AG10803 (cell line): Measurements from ENCODE around the gene IP6K3.

Experiments used
- DNase-seq: peaks from one replicate; pipeline ENCODE4 v3.0.0; 2010; ENCODE audit warnings: low read depth
- H3K4me3 ChIP-seq: 2 replicates; pipeline ENCODE4 v1.5.1; 2011; ENCODE audit warnings: mild to moderate bottlenecking, low read length, control low read depth
- TF ChIP-seq, protein P1 (sequence below): conservative IDR thresholded peaks from 2 replicates; pipeline ENCODE4 v1.5.1; 2011; ENCODE audit warnings: mild to moderate bottlenecking, low read length, control low read depth, inconsistent platforms

The IP6K3 gene

DNA sequence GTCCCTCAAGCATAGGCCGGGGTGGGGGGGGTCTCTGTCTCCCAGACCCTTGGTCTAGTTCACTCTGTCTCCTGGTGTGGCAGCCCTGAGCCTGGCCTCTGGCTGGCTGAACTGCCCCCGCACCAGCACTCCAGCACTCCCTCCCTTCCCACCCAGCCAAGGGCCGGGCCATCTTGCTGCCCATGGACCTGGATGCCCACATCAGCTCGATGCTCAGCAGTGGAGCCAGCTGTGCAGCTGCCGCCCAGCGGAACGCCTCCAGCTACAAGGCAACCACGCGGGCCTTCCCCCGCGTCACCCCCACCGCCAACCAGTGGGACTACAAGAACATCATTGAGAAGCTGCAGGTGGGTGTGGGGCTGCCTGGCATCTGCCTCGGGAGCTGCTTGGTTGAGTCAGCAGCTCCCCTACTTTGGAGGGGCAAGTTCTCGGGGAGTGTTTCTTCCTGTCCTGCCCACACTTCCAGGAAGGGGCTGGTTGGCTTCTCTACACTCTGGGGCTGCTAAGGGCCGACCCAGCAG is 63.6 kb downstream of the IP6K3 start:
- no peak for DNase-seq
- TF ChIP-seq, protein P1, sequence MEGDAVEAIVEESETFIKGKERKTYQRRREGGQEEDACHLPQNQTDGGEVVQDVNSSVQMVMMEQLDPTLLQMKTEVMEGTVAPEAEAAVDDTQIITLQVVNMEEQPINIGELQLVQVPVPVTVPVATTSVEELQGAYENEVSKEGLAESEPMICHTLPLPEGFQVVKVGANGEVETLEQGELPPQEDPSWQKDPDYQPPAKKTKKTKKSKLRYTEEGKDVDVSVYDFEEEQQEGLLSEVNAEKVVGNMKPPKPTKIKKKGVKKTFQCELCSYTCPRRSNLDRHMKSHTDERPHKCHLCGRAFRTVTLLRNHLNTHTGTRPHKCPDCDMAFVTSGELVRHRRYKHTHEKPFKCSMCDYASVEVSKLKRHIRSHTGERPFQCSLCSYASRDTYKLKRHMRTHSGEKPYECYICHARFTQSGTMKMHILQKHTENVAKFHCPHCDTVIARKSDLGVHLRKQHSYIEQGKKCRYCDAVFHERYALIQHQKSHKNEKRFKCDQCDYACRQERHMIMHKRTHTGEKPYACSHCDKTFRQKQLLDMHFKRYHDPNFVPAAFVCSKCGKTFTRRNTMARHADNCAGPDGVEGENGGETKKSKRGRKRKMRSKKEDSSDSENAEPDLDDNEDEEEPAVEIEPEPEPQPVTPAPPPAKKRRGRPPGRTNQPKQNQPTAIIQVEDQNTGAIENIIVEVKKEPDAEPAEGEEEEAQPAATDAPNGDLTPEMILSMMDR = no peak
- no peak overlapping the region for H3K4me3 ChIP-seq

DNA sequence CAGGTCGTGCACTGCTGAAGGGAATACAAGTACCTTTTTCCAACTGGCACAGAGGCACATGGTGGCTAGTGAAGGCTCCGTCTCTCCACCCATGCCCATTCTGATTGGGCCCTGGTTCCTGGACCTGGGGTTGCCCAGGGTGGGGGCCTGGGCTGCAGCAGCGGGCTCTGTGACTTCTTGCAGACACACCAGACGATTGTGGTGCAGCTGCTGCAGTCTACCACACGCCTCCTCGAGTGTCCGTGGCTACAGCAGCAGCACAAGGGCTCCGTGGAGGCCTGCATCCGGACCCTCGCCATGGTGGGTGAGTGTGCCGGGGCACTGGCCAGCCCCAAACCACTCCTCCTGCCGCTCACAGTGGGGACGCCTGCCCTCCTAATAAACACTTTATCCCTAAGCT is 64.4 kb downstream of the IP6K3 start:
- TF ChIP-seq, protein P1 = no peak
- no peak for DNase-seq

DNA sequence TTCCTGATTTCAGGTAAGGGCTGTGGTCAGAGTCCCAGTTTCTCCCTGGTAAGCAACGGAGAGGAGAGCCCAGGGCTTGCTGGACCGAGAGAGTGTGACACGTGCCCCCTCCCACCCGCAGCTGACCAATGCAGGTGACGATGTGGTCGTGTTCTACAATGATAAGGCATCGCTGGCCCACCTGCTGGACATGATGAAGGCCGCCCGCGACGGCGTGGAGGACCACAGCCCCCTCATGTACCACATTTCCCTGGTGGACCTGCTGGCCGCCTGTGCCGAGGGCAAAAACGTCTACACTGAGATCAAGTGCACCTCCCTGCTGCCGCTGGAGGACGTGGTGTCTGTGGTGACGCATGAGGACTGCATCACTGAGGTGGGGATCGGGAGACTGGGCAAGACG is 66.9 kb downstream of the IP6K3 start:
- H3K4me3 ChIP-seq = no peak overlapping the region
- no peak for DNase-seq

More for the DNA sequence above, 64.4 kb downstream of the IP6K3 start:
- no peak overlapping the region for H3K4me3 ChIP-seq

DNA sequence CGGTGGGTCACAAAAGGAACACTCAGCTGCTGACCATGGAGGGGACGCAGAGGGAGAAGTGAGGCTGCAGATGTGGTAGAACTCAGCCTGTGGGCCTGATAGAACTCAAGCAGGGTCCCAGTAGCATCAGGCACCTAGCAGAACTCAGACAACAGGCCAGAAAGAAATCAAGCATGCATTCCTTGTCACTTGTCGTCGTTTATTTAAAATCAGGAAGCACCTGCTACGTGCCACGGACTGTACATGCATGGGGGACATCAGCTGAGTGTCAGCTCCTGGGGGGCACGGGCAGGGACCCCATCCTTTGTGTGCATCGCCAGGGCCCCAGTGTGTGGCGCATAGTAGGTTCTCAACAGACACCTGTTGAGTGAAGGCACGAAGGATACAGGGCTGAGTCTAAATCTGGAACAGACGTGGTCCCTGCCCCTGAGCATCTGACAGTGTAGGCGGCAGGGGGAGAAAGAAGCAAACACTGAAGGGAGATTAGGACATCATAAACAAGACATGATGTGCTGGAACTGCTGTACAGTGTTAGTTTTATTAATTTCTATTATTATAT is 67.7 kb downstream of the IP6K3 start:
- no peak for DNase-seq
- H3K4me3 ChIP-seq = no peak overlapping the region
- TF ChIP-seq, protein P1 = no peak

More for the DNA sequence above, 66.9 kb downstream of the IP6K3 start:
- TF ChIP-seq, protein P1 = no peak

DNA sequence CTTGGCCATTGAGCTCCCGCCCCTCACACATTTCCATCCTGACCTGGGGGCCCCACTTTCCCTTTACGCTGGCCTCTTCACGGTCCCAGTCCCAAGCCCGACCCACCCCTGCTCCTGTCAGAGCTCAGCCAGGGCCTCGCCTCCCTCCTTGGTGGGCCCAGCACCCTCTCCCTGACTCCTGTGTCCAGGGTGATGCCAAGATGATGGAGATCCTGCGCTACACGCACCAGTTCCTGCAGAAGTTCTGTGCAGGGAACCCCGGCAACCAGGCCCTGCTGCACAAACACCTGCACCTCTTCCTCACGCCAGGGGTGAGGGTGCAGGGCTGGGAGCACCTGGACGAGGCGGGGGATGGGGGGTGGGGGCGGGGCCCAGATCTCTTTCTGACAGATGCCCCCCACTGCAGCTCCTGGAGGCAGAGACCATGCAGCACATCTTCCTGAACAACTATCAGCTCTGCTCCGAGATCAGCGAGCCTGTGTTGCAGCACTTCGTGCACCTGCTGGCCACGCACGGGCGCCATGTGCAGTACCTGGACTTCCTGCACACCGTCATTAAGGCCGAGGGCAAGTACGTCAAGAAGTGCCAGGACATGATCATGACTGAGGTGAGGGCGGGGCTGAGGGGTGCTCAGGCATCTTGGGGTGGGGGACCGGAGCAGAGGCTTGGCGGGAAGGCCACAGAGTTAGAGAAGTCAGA is 68.3 kb downstream of the IP6K3 start:
- DNase-seq = no peak
- H3K4me3 ChIP-seq = no peak overlapping the region
- TF ChIP-seq, protein P1 = no peak

DNA sequence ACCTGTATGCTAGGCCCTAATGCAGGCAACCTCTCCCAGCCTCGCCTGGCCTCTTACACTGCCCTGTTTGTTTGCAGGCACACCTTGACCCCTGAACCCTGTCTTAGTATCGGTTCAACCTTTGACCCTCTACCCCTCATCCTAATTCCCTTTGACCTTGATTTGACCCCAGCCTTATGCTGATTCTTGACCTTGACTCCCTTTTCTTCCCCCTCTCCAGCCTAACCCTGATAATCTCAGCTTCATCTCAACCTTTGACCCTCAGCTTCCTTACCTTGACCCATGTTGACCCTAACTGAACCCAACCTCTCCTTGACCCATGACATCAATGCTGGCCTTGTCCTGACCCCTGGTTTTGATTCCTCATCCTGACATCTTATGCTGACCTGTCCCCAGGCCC is 69.0 kb downstream of the IP6K3 start:
- no peak for DNase-seq
- TF ChIP-seq, protein P1 = no peak
- no peak overlapping the region for H3K4me3 ChIP-seq

DNA sequence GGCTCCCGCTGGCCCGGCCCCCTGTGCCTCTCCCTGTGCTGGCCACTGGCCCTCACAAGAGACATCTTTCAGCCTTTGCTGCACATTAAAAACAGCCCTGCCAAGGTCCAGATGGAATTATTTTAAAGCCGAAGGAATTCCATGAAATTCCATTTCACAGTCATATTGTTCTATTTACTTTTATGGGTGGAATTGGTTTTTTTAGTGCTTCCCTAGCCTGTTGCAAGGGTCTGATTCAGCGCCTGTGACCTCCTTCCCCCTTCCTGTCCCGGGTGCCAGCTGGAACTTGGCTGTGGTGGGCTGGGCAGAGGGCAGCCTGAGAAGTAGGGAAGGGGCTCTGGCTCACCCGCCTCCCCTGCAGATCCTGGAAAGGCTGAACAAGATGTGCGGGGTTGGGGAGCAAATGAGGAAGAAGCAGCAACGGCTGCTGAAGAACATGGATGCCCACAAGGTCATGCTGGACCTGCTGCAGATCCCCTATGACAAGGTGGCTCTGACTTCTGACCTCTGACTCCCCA is 69.5 kb downstream of the IP6K3 start:
- peak; percentile 80 for DNase-seq
- TF ChIP-seq, protein P1 = no peak
- H3K4me3 ChIP-seq = no peak overlapping the region
